GM12875 (cell line): ENCODE results near the gene LYRM4.

Source experiments
- H3K4me3 ChIP-seq: one replicate; pipeline ENCODE4 v1.5.1; 2011; ENCODE audit warnings: low read depth, low read length, control low read depth
- CTCF ChIP-seq: IDR thresholded peaks from 2 replicates; pipeline ENCODE4 v1.5.1; 2011; ENCODE audit warnings: low read depth, mild to moderate bottlenecking, control low read depth, inconsistent platforms, low read length, moderate library complexity, borderline replicate concordance; ENCODE audit not compliant: insufficient read depth

LYRM4 gene

GRCh38 chr6:5143634-5144311 is 117.0 kb downstream of the LYRM4 start:
- peak; percentile 74 for TF ChIP-seq CTCF
- H3K4me3 ChIP-seq = no peak overlapping the region

- TF ChIP-seq CTCF = no peak
- no peak overlapping the region for H3K4me3 ChIP-seq
Measured at GRCh38 chr6:5142915-5143314, 117.8 kb downstream of the LYRM4 start.

GRCh38 chr6:5142131-5142530 is 118.6 kb downstream of the LYRM4 start:
- no peak overlapping the region for H3K4me3 ChIP-seq
- TF ChIP-seq CTCF = no peak

- TF ChIP-seq CTCF = no peak
- H3K4me3 ChIP-seq = no peak overlapping the region
Measured at GRCh38 chr6:5141046-5141445, 119.7 kb downstream of the LYRM4 start.

- no peak for TF ChIP-seq CTCF
- H3K4me3 ChIP-seq = no peak overlapping the region
Measured at GRCh38 chr6:5139828-5140771, 120.7 kb downstream of the LYRM4 start.

- H3K4me3 ChIP-seq = no peak overlapping the region
- no peak for TF ChIP-seq CTCF
Measured at GRCh38 chr6:5138995-5139827, 121.5 kb downstream of the LYRM4 start.
